ENCODE results near the gene CTBP1.

CTBP1 gene

DNA sequence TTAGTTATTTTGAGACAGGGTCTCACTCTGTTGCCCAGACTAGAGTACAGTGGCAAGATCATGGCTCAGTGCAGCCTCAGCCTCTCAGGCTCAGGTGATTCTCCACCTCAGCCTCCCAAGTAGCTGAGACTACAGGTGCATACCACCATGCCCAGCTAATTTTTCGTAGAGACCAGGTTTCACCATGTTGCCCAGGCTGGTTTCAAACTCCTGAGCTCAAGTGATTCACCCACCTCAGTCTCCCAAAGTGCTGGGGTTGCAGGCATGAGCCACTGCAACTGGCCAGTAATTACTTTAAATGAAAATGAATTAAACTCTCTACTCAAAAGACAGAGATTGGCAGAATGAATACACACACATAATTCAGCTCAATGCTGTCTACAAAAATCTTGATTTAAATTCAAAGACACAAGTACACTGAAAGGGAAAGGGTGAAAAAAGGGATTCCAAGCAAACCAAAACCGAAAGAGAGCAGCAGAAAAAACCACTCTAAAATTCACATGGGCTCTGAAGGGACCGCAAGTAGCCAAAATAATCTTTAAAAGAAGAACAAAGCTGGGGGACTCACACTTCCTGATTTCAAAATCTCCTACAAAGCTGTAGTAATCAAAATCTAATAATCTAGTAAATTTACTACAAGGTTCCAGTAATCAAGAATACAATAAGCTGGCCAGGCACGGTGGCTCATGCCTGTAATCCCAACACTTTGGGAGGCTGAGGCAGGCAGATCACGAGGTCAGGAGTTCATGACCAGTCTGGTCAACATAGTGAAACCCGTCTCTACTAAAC lies 64.8 kb downstream of the CTBP1 start:
- Mint-ChIP-seq H3K9me3 (peaks cover 13% of the 10 kb centered on the region), H3K36me3 (peaks cover 7% of the 10 kb centered on the region), H3K27ac (peak overlapping the region; percentile 63), H3K4me1 (peaks cover 13% of the 10 kb centered on the region), H3K27me3 (no peaks in the 10 kb centered on the region), H3K4me3 (peak overlapping the region; percentile 45)
- peak; percentile 62 for ATAC-seq

DNA sequence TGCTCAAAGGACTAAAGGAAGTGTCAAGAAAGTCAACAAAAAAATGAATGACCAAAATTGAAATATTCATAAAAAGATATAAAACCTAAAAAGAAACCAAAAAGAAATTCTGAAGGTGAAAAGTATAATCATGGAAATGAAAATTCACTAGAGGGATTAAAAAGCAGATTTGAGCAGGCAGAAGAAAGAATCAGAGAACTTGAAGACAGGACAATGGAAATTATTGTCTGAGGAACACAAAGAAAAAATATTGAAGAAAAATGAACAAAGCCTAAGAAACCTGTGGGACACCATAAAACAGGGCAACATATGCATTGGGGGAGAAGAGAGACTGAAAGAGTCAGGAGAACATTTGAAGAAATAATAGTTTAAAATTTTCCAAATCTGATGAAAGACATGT lies 66.6 kb downstream of the CTBP1 start:
- H3K4me1 Mint-ChIP-seq = peaks cover 16% of the 10 kb centered on the region
- peaks cover 7% of the 10 kb centered on the region for H3K36me3 Mint-ChIP-seq
- H3K27me3 Mint-ChIP-seq = peaks cover 8% of the 10 kb centered on the region
- H3K4me3 Mint-ChIP-seq = no peak overlapping the region
- no peak overlapping the region for H3K27ac Mint-ChIP-seq
- no peak for ATAC-seq
- peaks cover 13% of the 10 kb centered on the region for H3K9me3 Mint-ChIP-seq

DNA sequence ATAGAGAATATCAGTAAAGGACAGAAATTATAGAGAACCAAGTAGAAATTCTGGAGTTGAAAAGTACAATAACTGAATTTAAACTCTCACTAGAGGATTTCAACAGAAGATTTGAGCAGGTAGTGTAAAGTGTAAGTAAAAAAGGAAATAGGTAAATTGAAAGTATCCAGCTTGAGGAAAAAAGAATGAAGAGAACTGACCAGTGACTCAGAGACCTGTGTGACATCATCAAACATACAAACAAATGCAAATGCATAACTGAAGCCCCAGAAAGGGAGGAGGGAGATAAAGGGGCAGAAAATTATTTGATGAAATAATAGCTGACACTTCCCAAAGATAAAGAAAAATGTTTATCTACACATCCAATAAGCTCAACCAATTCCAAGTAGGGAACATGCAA lies 68.3 kb downstream of the CTBP1 start:
- peaks cover 7% of the 10 kb centered on the region for H3K36me3 Mint-ChIP-seq
- peaks cover 8% of the 10 kb centered on the region for H3K27me3 Mint-ChIP-seq
- peaks cover 11% of the 10 kb centered on the region for H3K4me1 Mint-ChIP-seq
- H3K4me3 Mint-ChIP-seq = no peak overlapping the region
- no peak for ATAC-seq
- no peak overlapping the region for H3K27ac Mint-ChIP-seq
- peaks cover 13% of the 10 kb centered on the region for H3K9me3 Mint-ChIP-seq

DNA sequence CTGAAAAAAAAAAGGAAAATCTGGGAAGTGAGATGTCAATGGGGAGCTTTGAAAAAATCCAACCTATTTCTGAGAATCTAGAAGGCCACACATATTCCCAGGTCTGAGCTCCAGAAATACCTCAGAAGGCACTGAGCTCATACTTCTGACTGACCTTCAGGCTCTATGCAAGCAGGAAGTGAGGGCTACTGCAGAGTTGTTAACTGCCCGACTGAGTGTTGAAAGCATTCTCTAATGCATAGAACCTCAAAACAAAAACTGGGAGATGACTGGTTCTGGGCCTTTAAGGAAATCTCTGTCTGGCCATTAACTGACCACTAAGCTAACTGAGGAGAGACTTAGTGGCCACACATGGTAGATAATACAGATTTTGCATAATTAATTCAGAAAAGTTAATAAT lies 69.0 kb downstream of the CTBP1 start:
- Mint-ChIP-seq H3K4me3 (no peak overlapping the region), H3K36me3 (peaks cover 7% of the 10 kb centered on the region)

DNA sequence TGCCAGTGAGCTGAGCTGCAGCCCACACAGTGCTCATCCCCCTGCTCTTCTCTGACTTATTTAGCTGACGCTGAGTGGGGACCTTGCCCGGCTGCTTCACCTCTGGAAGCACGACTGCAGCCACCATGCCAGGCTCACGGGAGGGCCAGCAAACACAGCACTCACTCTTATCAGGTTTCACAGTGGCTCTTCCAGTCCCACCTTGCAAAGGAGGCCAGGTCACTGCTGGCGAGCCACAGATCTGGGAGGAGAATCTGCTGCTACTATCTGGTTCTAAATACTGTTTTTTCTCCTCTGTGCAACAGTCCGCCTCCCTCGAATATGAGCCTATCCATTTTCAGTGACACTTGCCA lies 69.9 kb downstream of the CTBP1 start:
- Mint-ChIP-seq H3K4me3 (no peak overlapping the region), H3K9me3 (peaks cover 13% of the 10 kb centered on the region), H3K27me3 (peaks cover 8% of the 10 kb centered on the region), H3K27ac (no peak overlapping the region), H3K4me1 (peaks cover 6% of the 10 kb centered on the region), H3K36me3 (peaks cover 7% of the 10 kb centered on the region)
- no peak for ATAC-seq

More for the DNA sequence above, 69.0 kb downstream of the CTBP1 start:
- peaks cover 11% of the 10 kb centered on the region for H3K4me1 Mint-ChIP-seq
- no peak for ATAC-seq
- no peak overlapping the region for H3K27ac Mint-ChIP-seq
- peaks cover 13% of the 10 kb centered on the region for H3K9me3 Mint-ChIP-seq
- H3K27me3 Mint-ChIP-seq = peaks cover 8% of the 10 kb centered on the region

DNA sequence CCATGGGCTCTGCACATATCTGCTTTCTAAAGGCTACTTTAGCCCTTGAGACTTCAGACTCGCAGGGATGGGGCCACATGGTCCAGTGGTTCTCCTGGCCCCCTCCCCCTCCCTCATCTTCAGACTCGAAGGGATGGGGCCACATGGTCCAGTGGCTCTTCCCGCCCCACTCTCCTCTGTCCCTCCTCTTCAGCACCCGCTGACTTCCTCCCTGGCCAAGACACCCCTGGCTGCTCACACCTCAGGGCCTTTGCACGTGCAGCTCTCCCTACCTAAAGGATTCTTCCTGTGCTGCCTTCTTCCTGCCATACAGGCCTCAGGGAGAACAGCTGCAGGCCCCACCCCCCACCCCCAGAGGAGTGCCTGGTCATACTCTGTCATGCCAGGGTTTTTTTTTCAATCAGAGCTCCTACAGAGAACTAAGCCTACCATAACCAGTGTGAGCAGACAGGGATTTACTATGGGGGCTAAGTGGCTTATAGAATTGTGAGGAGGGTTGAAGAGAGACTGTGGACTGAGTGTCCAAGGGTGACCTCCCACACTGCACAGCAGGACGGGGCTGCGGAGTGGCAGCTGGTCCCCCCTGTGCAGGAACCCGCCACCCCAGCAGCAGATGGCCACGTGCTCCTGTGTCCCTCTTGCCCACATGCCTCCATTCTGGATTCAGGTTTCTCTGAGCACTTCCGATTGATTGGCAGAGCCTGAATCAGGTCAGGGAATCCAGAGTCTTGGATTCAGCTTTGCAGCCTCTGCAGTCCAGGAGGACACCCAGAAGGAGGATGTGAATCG lies 70.4 kb downstream of the CTBP1 start:
- Mint-ChIP-seq H3K27me3 (peaks cover 9% of the 10 kb centered on the region), H3K4me1 (peaks cover 4% of the 10 kb centered on the region), H3K36me3 (peaks cover 7% of the 10 kb centered on the region), H3K9me3 (peaks cover 13% of the 10 kb centered on the region), H3K27ac (no peak overlapping the region), H3K4me3 (no peak overlapping the region)
- ATAC-seq = no peak

DNA sequence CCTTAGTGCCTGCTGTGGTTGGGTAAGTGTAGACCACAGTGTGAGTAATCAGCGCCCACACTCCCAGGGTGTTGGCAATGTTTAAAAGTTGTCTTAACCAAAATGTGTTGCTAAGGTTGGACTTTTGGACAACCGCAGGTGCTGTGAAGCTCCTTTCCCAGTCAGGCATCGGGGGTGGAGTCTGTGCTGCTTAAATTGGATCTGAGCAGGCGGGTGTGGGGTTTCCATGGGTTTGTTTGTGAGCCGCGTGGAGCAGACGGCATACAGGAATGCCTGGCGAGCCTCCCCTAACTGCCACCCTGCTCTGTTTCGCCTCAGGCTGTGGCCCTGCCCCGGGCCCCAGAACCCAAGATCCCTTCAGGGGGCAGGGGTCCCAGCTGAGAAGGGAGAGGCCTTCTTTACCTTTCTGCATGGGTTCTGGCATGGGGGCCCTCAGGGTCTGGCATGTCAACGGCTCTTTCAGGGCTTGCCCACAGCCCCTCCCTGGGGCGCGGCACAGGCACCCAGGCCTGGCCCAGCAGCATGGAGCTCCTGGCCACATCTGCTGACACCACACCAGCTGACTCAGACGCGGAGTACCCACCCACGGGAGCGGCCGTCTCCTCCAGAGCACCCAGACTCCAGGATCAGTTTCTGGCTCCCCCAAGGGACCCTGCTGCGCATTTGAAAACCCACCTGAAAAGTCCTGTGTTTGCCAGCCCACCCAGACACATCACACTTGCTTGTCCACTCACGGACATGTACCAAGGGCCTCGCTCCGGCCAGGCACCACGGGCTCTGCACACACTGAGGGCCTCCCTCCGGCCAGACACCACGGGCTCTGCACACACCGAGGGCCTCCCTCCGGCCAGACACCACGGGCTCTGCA lies 71.4 kb downstream of the CTBP1 start:
- ATAC-seq = peak; percentile 20
- Mint-ChIP-seq H3K36me3 (peaks cover 7% of the 10 kb centered on the region), H3K27me3 (peaks cover 19% of the 10 kb centered on the region), H3K4me1 (peaks cover 10% of the 10 kb centered on the region), H3K27ac (no peak overlapping the region), H3K9me3 (peaks cover 12% of the 10 kb centered on the region), H3K4me3 (no peak overlapping the region)

DNA sequence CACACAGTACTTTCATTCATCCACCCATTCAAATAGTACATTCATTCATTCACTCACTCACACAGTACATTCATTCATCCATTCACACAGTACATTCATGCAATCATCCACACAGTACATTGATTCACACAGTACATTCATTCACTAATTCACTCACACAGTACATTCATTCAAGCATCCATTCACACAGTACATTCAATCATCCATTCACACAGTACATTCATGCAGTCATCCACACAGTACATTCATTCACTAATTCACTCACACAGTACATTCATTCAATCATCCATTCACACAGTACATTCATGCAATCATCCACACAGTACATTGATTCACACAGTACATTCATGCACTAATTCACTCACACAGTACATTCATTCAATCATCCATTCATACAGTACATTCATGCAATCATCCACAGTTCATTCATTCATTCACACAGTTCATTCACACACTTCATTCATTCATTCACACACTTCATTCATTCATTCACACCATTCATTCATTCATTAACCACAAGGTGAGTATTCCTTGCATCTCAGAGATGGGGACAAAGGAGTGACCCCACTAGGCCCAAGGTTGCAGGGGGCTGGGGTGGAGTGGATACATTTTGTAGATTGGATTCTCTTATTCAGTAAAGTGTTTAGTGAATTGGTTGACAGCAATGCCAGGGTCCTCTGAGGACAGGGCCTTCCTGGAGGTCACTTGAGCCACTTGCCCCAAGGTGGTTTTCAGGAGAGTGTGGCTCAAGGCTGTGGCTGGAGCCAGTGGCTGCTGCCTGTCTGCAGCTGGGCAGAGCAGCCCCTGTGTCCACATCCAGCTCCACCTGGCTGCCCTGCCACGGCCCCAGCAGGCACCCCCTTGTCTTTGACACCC lies 72.3 kb downstream of the CTBP1 start:
- no peak overlapping the region for H3K27ac Mint-ChIP-seq

DNA sequence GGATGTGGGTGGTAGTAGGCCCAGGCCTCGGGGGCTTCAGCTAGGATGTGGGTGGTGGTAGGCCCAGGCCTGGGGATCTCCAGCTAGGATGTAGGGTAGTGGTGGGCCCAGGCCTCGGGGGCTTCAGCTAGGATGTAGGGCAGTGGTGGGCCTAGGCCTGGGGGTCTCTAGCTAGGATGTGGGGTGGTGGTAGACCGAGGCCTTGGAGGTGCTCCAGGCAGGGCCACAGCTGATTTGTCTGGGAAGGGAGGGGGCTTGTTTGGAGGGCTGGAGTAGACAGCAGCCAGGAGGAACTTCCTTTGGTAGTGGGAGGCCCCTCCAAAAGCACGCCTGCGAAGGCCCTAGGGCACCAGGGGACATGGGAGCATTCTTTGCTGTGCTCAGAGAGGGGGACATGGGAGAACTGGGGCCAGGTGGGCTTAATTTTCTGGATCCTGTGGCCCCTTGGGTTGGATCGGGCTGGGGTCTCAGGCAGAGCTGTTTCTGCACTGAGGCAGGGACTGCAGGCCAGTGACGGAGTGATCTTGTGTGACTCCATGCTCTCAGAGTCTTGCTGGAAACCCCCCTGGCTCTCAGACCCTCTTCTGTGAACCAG lies 73.2 kb downstream of the CTBP1 start:
- H3K4me1 Mint-ChIP-seq = peaks cover 18% of the 10 kb centered on the region
- peaks cover 6% of the 10 kb centered on the region for H3K36me3 Mint-ChIP-seq
- peaks cover 3% of the 10 kb centered on the region for H3K9me3 Mint-ChIP-seq
- no peak overlapping the region for H3K4me3 Mint-ChIP-seq
- no peak for ATAC-seq
- no peak overlapping the region for H3K27ac Mint-ChIP-seq
- peaks cover 30% of the 10 kb centered on the region for H3K27me3 Mint-ChIP-seq

More for the DNA sequence above, 72.3 kb downstream of the CTBP1 start:
- Mint-ChIP-seq H3K4me3 (no peak overlapping the region), H3K9me3 (peaks cover 9% of the 10 kb centered on the region), H3K27me3 (peaks cover 21% of the 10 kb centered on the region), H3K4me1 (peaks cover 12% of the 10 kb centered on the region), H3K36me3 (peaks cover 7% of the 10 kb centered on the region)
- ATAC-seq = no peak

DNA sequence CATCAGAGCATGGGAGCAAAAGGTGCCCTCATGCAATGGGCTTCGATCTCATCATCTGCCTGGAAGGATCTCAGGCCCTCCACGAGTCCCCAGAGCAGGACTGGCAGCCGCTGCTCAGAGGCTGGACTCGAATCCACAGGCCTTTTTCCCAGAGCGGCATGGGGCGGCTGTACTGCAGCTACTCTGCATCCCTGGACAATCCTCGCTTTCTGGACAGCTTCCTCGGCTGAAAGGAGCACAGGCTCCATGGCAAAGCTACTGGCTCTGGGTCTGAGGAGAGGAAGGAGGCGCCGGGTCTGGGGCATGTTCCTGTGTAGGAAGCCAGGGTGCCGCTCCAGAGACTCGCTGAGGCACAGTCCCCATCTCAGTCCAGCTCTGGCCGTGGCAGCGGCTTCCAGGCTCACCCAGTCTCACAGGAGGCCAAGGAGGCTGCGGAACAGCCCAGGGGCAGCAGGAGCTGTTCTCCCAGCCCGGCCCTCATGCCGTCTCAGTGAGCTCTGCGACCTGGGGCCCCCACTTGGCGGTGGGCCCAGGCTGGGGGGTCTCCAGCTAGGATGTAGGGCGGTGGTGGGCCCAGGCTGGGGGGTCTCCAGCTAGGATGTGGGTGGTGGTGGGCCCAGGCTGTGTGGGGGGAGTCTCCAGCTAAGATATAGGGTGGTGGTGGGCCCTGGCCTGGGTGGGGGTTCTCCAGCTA lies 73.8 kb downstream of the CTBP1 start:
- Mint-ChIP-seq H3K36me3 (no peaks in the 10 kb centered on the region), H3K4me3 (no peak overlapping the region), H3K4me1 (peaks cover 18% of the 10 kb centered on the region), H3K27ac (no peak overlapping the region), H3K9me3 (no peaks in the 10 kb centered on the region), H3K27me3 (peaks cover 37% of the 10 kb centered on the region)
- peak; percentile 22 for ATAC-seq

DNA sequence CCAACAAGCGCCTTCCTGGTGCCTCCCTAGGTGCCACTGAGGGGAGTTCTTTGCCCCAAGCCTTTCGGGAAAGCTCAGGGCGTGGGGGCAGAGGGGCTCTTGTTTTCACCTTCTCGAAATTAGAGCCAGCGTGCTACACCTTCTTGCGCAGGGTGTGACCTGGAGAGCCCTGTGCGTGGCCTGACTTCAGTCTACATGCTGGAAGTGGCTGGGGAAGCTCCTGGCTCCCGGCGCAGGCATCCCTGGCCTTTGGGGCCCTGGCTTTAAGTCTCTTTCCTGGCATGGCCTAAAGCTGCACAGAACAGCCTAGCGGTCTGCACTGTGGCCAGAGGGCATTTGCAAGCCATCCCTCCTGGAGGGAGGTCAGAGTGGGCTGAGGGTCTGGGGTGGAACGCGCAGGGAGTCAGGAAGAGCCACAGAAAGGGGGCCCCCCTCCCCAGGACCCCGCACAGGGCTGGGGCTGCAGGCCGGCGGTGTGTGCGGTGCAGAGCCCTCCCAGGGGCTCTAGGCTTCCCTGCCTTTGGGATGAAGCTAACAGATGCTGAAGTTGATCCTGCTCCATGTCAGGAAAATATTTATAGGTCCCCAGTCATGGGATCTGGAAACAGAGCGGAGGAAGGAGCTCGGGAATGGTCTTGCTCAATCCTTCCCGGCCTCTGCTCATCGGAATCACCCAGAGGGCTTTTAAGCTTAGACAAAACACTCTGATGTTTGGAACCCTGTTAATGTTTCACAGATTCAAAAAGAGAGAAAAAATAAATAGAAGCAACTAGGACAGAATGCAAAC lies 75.8 kb downstream of the CTBP1 start:
- Mint-ChIP-seq H3K4me1 (peaks cover 24% of the 10 kb centered on the region), H3K4me3 (peak overlapping the region; percentile 60), H3K9me3 (no peaks in the 10 kb centered on the region), H3K27ac (no peak overlapping the region), H3K27me3 (peaks cover 32% of the 10 kb centered on the region), H3K36me3 (no peaks in the 10 kb centered on the region)
- no peak for ATAC-seq

DNA sequence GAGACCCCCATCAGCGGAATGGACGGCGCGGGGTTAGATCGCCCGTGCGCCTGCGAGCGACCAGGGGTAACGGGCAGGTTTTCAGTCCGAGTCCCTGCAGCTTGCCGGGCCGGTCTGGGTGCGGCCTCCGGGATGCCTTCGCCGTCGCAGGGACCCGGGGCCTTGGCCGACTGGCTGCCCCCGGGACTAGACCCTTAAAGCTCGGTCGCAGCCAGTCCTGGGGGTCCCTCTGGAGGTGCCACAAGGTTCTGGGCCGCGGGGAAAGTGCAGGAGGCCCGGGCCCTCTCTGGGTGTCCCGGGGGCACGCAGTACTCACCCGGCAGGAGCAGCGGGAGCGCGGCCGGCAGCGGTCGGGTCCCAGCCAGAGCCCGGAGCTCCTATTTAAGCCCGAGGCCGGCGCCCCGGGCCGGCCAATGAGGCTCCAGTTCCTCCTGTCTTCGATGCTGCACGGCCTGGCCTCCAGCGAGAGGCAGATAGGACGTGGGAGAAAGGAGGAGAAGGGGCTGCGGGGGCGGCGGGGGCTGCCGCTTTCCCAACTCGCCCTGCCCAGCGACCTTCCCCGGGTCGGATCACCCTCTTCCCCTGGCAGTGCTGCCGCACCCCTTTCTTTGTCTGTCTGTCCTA lies 76.6 kb downstream of the CTBP1 start, which contains the start of gene SPON2:
SPON2 (minus strand) TSS at position 356 of the 624 bp plus-strand sequence.
- no peaks in the 10 kb centered on the region for H3K9me3 Mint-ChIP-seq
- H3K4me3 Mint-ChIP-seq = peak within 1 kb of the TSS; percentile 74
- no peak for ATAC-seq
- no peaks in the 10 kb centered on the region for H3K36me3 Mint-ChIP-seq
- peaks cover 27% of the 10 kb centered on the region for H3K4me1 Mint-ChIP-seq
- no peak within 1 kb of the TSS for H3K27ac Mint-ChIP-seq
- peaks cover 30% of the 10 kb centered on the region for H3K27me3 Mint-ChIP-seq

All from stimulated activated memory B cell treated with anti-CD40 and anti-IgM and Interleukin-4, amounts not matched to agents 10 μg/mL and 1 μg/mL and 100 μg/mL, for 72 hours (primary cell).